ENCODE results near the gene BNC2. TPM values are rescaled to one million over a fixed set of nuclear protein-coding genes. Genes with fewer than 3 reads are reported as not detected.
"Not testable (repeated sequence)": the region's sequence is repeated elsewhere in the genome, so short reads cannot be mapped to it uniquely, and the experiment has no call there.

Gene BNC2
- total RNA-seq, 2 experiments from 2014 or later: not detected

DNA sequence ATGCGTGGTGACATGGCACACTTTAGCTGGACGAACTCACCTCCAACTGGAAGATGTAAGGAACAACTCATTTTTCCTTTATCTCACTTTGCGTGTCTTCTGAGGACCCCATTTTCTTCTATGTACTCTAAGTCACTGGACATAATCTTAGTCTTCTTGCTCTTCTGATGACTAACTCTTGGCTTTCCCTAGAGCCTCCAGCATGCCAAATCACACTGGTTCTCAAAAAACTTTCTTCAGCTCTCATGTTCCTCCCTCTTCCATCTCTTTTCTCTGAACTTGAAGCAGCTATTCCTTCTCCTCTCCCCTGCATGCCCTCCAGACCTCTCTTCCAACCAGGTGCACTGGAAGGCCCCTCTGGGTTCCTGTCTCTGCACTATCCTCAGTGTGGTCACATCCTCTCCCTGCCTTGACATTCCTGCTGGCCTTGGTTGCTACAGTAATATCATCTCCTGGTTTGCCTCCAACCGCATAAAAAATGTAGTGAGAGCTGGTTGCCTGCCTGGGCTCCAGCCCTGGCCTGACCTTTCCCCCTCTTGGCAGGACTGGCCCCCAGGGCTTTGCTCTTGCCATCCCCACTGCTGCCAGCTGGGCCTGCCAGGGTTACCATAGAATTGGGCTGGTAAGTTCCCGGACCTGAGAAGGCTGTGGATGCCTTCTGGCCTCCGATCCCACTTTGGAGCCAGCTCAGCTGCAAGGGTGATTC is 44.8 kb upstream of the BNC2 start:
- no TSS peak for BruUV-seq (replicated peaks)
- ChIA-PET CTCF (ENCODE audit: unreplicated experiment) (no interaction called here), POLR2A (no interaction called here)
- Histone ChIP-seq H3K27ac (ENCODE audit: low read depth, low read length, poor library complexity, severe bottlenecking) (no peak overlapping the region), H2AFZ (ENCODE audit: low read length) (no peak overlapping the region), H3K4me3 (ENCODE audit: low read depth, low read length, poor library complexity, severe bottlenecking) (no peak overlapping the region), H3K36me3 (ENCODE audit: insufficient read depth, low read length) (no peaks in the 10 kb centered on the region), H4K20me1 (ENCODE audit: insufficient read depth, low read length) (no peaks in the 10 kb centered on the region), H3K4me1 (ENCODE audit: insufficient read depth, low read length, poor library complexity, severe bottlenecking) (no peaks in the 10 kb centered on the region), H3K4me2 (ENCODE audit: low read length) (no peak overlapping the region), H3K79me2 (ENCODE audit: insufficient read depth, low read depth, low read length) (no peaks in the 10 kb centered on the region), H3K9me3 (ENCODE audit: low read length) (no peaks in the 10 kb centered on the region), H3K9me2 (ENCODE audit: insufficient read depth, low read length) (no peaks in the 10 kb centered on the region)
- TF ChIP-seq CTCF (conservative IDR thresholded peaks at IDR 0.05; ENCODE audit: low read length) (no peak), EZH2phosphoT487 (IDR thresholded peaks at IDR 0.05; ENCODE audit: borderline replicate concordance, low read depth, low read length) (no peak)
- intact Hi-C loops (cut with micrococcal nuclease; ENCODE audit: unreplicated experiment): no loop called here
- no peak for DNase-seq (ENCODE audit: low spot score)

DNA sequence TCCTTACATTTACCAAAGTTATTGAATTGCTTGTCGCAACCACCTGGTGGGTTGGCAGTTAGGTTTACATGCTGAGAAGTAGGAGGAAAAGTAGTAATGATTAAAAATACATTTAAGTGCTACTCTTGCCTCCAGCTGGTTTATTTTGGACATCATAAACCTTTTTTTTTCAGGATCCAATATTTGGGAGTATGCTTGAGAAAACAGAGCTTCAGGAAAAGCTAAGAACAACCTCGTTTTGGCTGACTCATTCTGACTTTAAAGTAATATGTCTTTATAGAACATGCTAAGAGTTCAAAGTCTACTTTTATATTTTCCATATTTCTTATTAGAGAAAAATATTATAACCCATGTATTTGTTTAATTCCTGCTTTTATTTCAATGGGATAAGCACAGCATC is 41.7 kb upstream of the BNC2 start:
- no peaks in the 10 kb centered on the region for H3K9me3 ChIP-seq (ENCODE audit: low read length)
- H3K79me2 ChIP-seq (ENCODE audit: insufficient read depth, low read depth, low read length): no peaks in the 10 kb centered on the region
- H3K4me2 ChIP-seq (ENCODE audit: low read length): no peak overlapping the region
- ChIA-PET POLR2A (no interaction called here), CTCF (ENCODE audit: unreplicated experiment) (no interaction called here)
- H3K4me1 ChIP-seq (ENCODE audit: insufficient read depth, low read length, poor library complexity, severe bottlenecking): no peaks in the 10 kb centered on the region
- no peak for DNase-seq (ENCODE audit: low spot score)
- no peaks in the 10 kb centered on the region for H3K36me3 ChIP-seq (ENCODE audit: insufficient read depth, low read length)
- no peaks in the 10 kb centered on the region for H3K9me2 ChIP-seq (ENCODE audit: insufficient read depth, low read length)
- H3K27ac ChIP-seq (ENCODE audit: low read depth, low read length, poor library complexity, severe bottlenecking): no peak overlapping the region
- no peaks in the 10 kb centered on the region for H4K20me1 ChIP-seq (ENCODE audit: insufficient read depth, low read length)
- intact Hi-C loops (cut with micrococcal nuclease; ENCODE audit: unreplicated experiment): no loop called here
- no peak overlapping the region for H3K4me3 ChIP-seq (ENCODE audit: low read depth, low read length, poor library complexity, severe bottlenecking)
- BruUV-seq (replicated peaks): no TSS peak
- no peak for TF ChIP-seq CTCF (conservative IDR thresholded peaks at IDR 0.05; ENCODE audit: low read length)
- no peak for TF ChIP-seq EZH2phosphoT487 (IDR thresholded peaks at IDR 0.05; ENCODE audit: borderline replicate concordance, low read depth, low read length)
- H2AFZ ChIP-seq (ENCODE audit: low read length): no peak overlapping the region

DNA sequence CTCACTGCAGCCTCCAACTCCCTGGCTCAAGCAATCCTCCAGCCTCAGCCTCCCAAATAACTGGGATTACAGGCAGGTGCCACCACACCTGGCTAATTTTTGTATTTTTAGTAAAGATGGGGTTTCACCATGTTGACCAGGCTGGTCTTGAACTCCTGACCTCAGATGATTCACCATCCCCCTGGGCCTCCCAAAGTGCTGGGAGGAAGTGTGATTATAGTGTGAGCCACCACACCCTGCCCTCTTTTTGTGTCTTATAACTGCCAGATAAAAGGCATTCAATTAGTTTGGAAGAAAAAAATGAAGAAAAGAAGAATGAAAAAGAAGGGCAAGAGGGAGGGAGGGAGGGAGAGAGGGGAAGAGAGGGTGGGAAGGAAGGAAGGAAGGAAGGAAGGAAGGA is 37.7 kb upstream of the BNC2 start:
- POLR2A ChIA-PET; intact Hi-C loops (cut with micrococcal nuclease; ENCODE audit: unreplicated experiment); H3K4me3 ChIP-seq (ENCODE audit: low read depth, low read length, poor library complexity, severe bottlenecking): not testable (repeated sequence)

More for the DNA sequence above, 37.7 kb upstream of the BNC2 start:
- H4K20me1 ChIP-seq (ENCODE audit: insufficient read depth, low read length); H3K36me3 ChIP-seq (ENCODE audit: insufficient read depth, low read length); H3K4me2 ChIP-seq (ENCODE audit: low read length); H3K27ac ChIP-seq (ENCODE audit: low read depth, low read length, poor library complexity, severe bottlenecking); H3K9me3 ChIP-seq (ENCODE audit: low read length); H3K79me2 ChIP-seq (ENCODE audit: insufficient read depth, low read depth, low read length); H3K9me2 ChIP-seq (ENCODE audit: insufficient read depth, low read length); H3K4me1 ChIP-seq (ENCODE audit: insufficient read depth, low read length, poor library complexity, severe bottlenecking); BruUV-seq (replicated peaks); DNase-seq (ENCODE audit: low spot score); H2AFZ ChIP-seq (ENCODE audit: low read length); CTCF ChIA-PET (ENCODE audit: unreplicated experiment): not testable (repeated sequence)

Measured in OCI-LY7 (cell line).